WERI-Rb-1 (cell line): ENCODE data around the gene C17orf58.
"Not testable (repeated sequence)": the region's sequence is repeated elsewhere in the genome, so short reads cannot be mapped to it uniquely, and the experiment has no call there.

ENCODE experiments used
- DNase-seq: peaks from one replicate; pipeline ENCODE4 v3.0.0-alpha.2; 2020
- H3K27ac ChIP-seq: fragments of 250-450 bp; sonication (Bioruptor Pico); 2 replicates; pipeline ENCODE4 v1.5.1; 2020; ENCODE audit warnings: mild to moderate bottlenecking, moderate library complexity
- H3K27me3 ChIP-seq: fragments of 250-450 bp; sonication (Bioruptor Pico); 2 replicates; pipeline ENCODE4 v1.5.1; 2021; ENCODE audit warnings: mild to moderate bottlenecking, low read depth, moderate library complexity; ENCODE audit not compliant: insufficient read depth, severe bottlenecking
- H3K36me3 ChIP-seq: fragments of 250-450 bp; sonication (Bioruptor Pico); 2 replicates; pipeline ENCODE4 v1.5.1; 2020; ENCODE audit warnings: mild to moderate bottlenecking, moderate library complexity
- H3K4me3 ChIP-seq: 2 replicates; pipeline ENCODE4 v1.5.1; 2011; ENCODE audit warnings: low read depth, mild to moderate bottlenecking, control low read depth, low read length
- H3K9me3 ChIP-seq: fragments of 250-450 bp; sonication (Bioruptor Pico); 2 replicates; pipeline ENCODE4 v1.5.1; 2021; ENCODE audit warnings: mild to moderate bottlenecking, moderate library complexity; ENCODE audit not compliant: severe bottlenecking
- CTCF ChIP-seq: IDR thresholded peaks from 2 replicates; pipeline ENCODE4 v1.5.1; 2011; ENCODE audit warnings: low read depth, mild to moderate bottlenecking, control low read depth, inconsistent platforms, low read length

The C17orf58 gene

GRCh38 chr17:67974598-67975066 is 21.6 kb downstream of the C17orf58 start:
- Histone ChIP-seq H3K36me3 (peaks cover 55% of the 10 kb centered on the region), H3K27ac (no peak overlapping the region), H3K9me3 (no peaks in the 10 kb centered on the region)

DNA sequence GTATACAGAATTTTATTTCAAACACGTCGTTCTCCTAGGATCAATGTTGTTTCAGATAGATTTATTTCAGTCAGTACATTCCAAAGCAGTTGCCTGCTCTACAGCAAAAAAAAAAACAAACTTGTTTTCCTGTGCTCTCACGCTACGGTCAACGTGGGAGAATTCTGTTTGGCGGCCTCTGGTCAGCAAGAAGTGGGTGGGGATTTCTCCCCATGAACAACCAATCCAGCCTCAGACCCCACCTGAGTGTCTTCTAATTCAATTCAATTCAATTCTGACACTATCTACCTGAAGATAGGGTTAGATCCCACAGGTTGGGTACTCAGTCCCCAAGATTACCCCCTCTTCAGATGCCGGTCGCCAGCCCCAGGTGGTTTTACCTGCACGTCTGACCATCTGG is 22.1 kb downstream of the C17orf58 start:
- Histone ChIP-seq H3K4me3 (no peak overlapping the region), H3K36me3 (peaks cover 57% of the 10 kb centered on the region), H3K27ac (no peak overlapping the region), H3K9me3 (no peaks in the 10 kb centered on the region), H3K27me3 (no peaks in the 10 kb centered on the region)
- no peak for TF ChIP-seq CTCF
- no peak for DNase-seq

More at GRCh38 chr17:67974598-67975066, 21.6 kb downstream of the C17orf58 start:
- no peak for DNase-seq
- TF ChIP-seq CTCF: peak; percentile 17; the same call in 1 of the 2 replicates
- Histone ChIP-seq H3K27me3 (no peaks in the 10 kb centered on the region), H3K4me3 (no peak overlapping the region)

GRCh38 chr17:67970783-67971182 is 25.5 kb downstream of the C17orf58 start:
- no peak for DNase-seq
- Histone ChIP-seq H3K9me3 (no peaks in the 10 kb centered on the region), H3K27ac (no peak overlapping the region), H3K4me3 (no peak overlapping the region), H3K36me3 (peaks cover 66% of the 10 kb centered on the region), H3K27me3 (no peaks in the 10 kb centered on the region)
- no peak for TF ChIP-seq CTCF

- H3K27ac ChIP-seq, H3K4me3 ChIP-seq, H3K9me3 ChIP-seq, H3K27me3 ChIP-seq: not testable (repeated sequence)
- peak; percentile 44; the same call in 1 of the 2 replicates for TF ChIP-seq CTCF
- peaks cover 57% of the 10 kb centered on the region for H3K36me3 ChIP-seq
- DNase-seq: peak; percentile 73
These were observed 33.1 kb downstream of the C17orf58 start for GRCh38 chr17:67963145-67963572.

DNA sequence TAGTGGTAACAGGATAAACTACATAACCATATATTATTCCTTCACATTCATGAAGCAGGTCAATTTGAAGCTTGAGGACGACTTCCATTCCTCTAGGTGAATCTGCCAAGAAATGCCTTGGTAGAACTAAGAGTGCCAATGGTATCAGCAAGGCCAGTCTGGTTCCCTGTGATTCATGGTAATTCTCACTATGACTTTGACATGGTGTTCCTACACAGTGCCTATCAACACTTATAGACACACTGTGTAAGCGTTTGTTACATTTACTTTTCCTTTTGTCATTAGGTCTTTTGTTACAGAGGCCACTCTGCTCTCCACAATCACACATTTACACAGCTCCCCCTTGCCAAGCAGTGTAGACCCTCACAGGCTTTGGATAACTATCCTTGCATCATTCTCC is 34.1 kb downstream of the C17orf58 start:
- peaks cover 57% of the 10 kb centered on the region for H3K36me3 ChIP-seq
- not testable (repeated sequence) for H3K4me3 ChIP-seq, H3K9me3 ChIP-seq, H3K27ac ChIP-seq, H3K27me3 ChIP-seq, DNase-seq

- H3K36me3 ChIP-seq: peaks cover 48% of the 10 kb centered on the region
These were observed 36.0 kb downstream of the C17orf58 start for GRCh38 chr17:67960276-67960675.

GRCh38 chr17:67959510-67959909 is 36.8 kb downstream of the C17orf58 start:
- H3K27ac ChIP-seq: no peak overlapping the region
- no peaks in the 10 kb centered on the region for H3K27me3 ChIP-seq
- H3K9me3 ChIP-seq: no peaks in the 10 kb centered on the region
- peaks cover 44% of the 10 kb centered on the region for H3K36me3 ChIP-seq
- H3K4me3 ChIP-seq: no peak overlapping the region
- no peak for TF ChIP-seq CTCF
- no peak for DNase-seq

More at GRCh38 chr17:67960276-67960675, 36.0 kb downstream of the C17orf58 start:
- not testable (repeated sequence) for H3K9me3 ChIP-seq, H3K27me3 ChIP-seq, H3K4me3 ChIP-seq, DNase-seq, H3K27ac ChIP-seq
